SK-N-SH (cell line): ENCODE measurements around the gene OGDH. TPM values are rescaled to one million over a fixed set of nuclear protein-coding genes. Genes with fewer than 3 reads are reported as not detected.

ENCODE experiments used
- CTCF ChIA-PET: fragments of 300-600, 350-600 bp; formaldehyde crosslinking; extraction: SDS; loops from one replicate; lab custom pipeline; 2021; lab: Yijun Ruan, JAX
- POLR2A ChIA-PET: fragments of 350-600 bp; sonication (Branson Sonifier 250); formaldehyde crosslinking; extraction: SDS; loops from one replicate; lab custom pipeline; 2020; ENCODE audit warnings: antibody characterized with exemption, inconsistent platforms; lab: Yijun Ruan, JAX
- DNase-seq: peaks from one replicate; pipeline ENCODE4 v3.0.0; 2012
- H2AFZ ChIP-seq: fragments of 200-600 bp; sonication (generic); 2 replicates; pipeline ENCODE4 v1.8.1; 2016; ENCODE audit warnings: antibody characterized with exemption, mild to moderate bottlenecking, low read depth
- H3F3A ChIP-seq: fragments of 200-600 bp; sonication (generic); replicated peaks from 2 replicates; pipeline ENCODE3; 2016; ENCODE audit warnings: antibody characterized with exemption, mild to moderate bottlenecking; ENCODE audit not compliant: insufficient read depth
- H3K27ac ChIP-seq, 2 experiments: fragments of 200-500 bp in 1 of 2; fragments of 200-600 bp in 1 of 2; sonication (Bioruptor generic) in 1 of 2; sonication (generic), shearing (Covaris generic) in 1 of 2; 2 replicates each; pipeline versions ENCODE4 v1.5.1 to v1.6.1; 2014 to 2016; ENCODE audit warnings: low read depth in 2 of 2, inconsistent platforms in 1 of 2, low read length in 1 of 2, mild to moderate bottlenecking in 1 of 2, mixed read lengths in 1 of 2
- H3K27me3 ChIP-seq: fragments of 200-600 bp; sonication (generic), shearing (Covaris generic); 2 replicates; pipeline ENCODE4 v1.6.1; 2016; ENCODE audit warnings: mixed run types; ENCODE audit not compliant: insufficient read depth
- H3K36me3 ChIP-seq, 2 experiments: fragments of 200-500 bp in 1 of 2; fragments of 200-600 bp in 1 of 2; sonication (Bioruptor generic) in 1 of 2; sonication (generic) in 1 of 2; replicated peaks in 1 of 2; 2 replicates each; pipeline versions ENCODE3 to v1.5.1; 2014 to 2016; ENCODE audit warnings: low read length in 1 of 2, mild to moderate bottlenecking in 1 of 2; ENCODE audit not compliant: insufficient read depth in 2 of 2, control insufficient read depth in 1 of 2
- H3K4me1 ChIP-seq, 2 experiments: fragments of 200-500 bp in 1 of 2; fragments of 200-600 bp in 1 of 2; sonication (Bioruptor generic) in 1 of 2; sonication (generic), shearing (Covaris generic) in 1 of 2; 2 replicates each; pipeline versions ENCODE4 v1.5.1 to v1.6.1; 2014 to 2016; ENCODE audit warnings: low read depth in 1 of 2, low read length in 1 of 2, mixed run types in 1 of 2; ENCODE audit not compliant: insufficient read depth in 2 of 2, control insufficient read depth in 1 of 2
- H3K4me2 ChIP-seq: fragments of 200-600 bp; sonication (generic), shearing (Covaris generic); 2 replicates; pipeline ENCODE4 v1.6.1; 2017; ENCODE audit warnings: mixed run types
- H3K4me3 ChIP-seq, 2 experiments: fragments of 200-500 bp in 1 of 2; fragments of 200-600 bp in 1 of 2; sonication (Bioruptor generic) in 1 of 2; sonication (generic), shearing (Covaris generic) in 1 of 2; 2 replicates each; pipeline versions ENCODE4 v1.5.1 to v1.8.1; 2014 to 2016; ENCODE audit warnings: low read depth in 2 of 2, inconsistent platforms in 1 of 2, low read length in 1 of 2, mild to moderate bottlenecking in 1 of 2, mixed read lengths in 1 of 2, moderate library complexity in 1 of 2
- H3K79me2 ChIP-seq: fragments of 200-600 bp; sonication (generic); 2 replicates; pipeline ENCODE4 v1.8.1; 2017; ENCODE audit warnings: mild to moderate bottlenecking; ENCODE audit not compliant: insufficient read depth
- H3K9ac ChIP-seq: fragments of 200-600 bp; sonication (generic); 2 replicates; pipeline ENCODE4 v1.6.1; 2017; ENCODE audit warnings: mixed run types
- H3K9me2 ChIP-seq: fragments of 200-600 bp; sonication (generic); 2 replicates; pipeline ENCODE4 v1.6.1; 2017; ENCODE audit warnings: mixed run types
- H3K9me3 ChIP-seq: fragments of 200-600 bp; sonication (generic); 2 replicates; pipeline ENCODE4 v1.6.1; 2017; ENCODE audit warnings: mixed run types, mild to moderate bottlenecking, moderate library complexity
- H4K20me1 ChIP-seq: fragments of 200-600 bp; sonication (generic); 2 replicates; pipeline ENCODE4 v1.6.1; 2017; ENCODE audit warnings: mild to moderate bottlenecking, mixed run types; ENCODE audit not compliant: insufficient read depth
- CHD2 ChIP-seq: fragments of 150-350 bp; IDR thresholded peaks from 2 replicates; pipeline ENCODE4 v1.6.1; 2018; ENCODE audit warnings: low read length; ENCODE audit not compliant: partially characterized antibody
- ELF1 ChIP-seq: IDR thresholded peaks from 2 replicates; pipeline ENCODE4 v1.4.0; 2012
- NRF1 ChIP-seq: IDR thresholded peaks from 2 replicates; pipeline ENCODE4 v1.6.1; 2012; ENCODE audit warnings: low read depth, mild to moderate bottlenecking, low read length
- POLR2AphosphoS5 ChIP-seq: IDR thresholded peaks from 2 replicates; pipeline ENCODE4 v1.6.1; 2012; ENCODE audit warnings: low read depth, low read length
- SIN3A ChIP-seq: IDR thresholded peaks from 2 replicates; pipeline ENCODE4 v1.6.1; 2012; ENCODE audit warnings: low read depth, mild to moderate bottlenecking, low read length, moderate library complexity, borderline replicate concordance
- TCF12 ChIP-seq: IDR thresholded peaks from 2 replicates; pipeline ENCODE4 v1.4.0; 2012
- TEAD4 ChIP-seq: IDR thresholded peaks from 2 replicates; pipeline ENCODE4 v1.4.0; 2012; ENCODE audit warnings: mild to moderate bottlenecking, borderline replicate concordance; ENCODE audit not compliant: insufficient read depth
- YY1 ChIP-seq: IDR thresholded peaks from 2 replicates; pipeline ENCODE4 v1.4.0; 2012; ENCODE audit warnings: low read depth, mild to moderate bottlenecking
- WGBS: methylation state at CpG from one replicate; pipeline ENCODE4 v1.1.6; 2017; ENCODE audit warnings: low lambda C conversion rate; 5-methylcytosine and 5-hydroxymethylcytosine counted together
- polyA plus RNA-seq, 3 experiments: library from polyadenylated mRNA; depleted of rRNA; stranded (reverse); fragments of >200 nt; gene quantifications; 2 replicates each; pipeline ENCODE4 v1.2.3, GENCODE V29; 2012
- TF ChIP-seq, protein P1 (sequence below): fragments of 150-350 bp; IDR thresholded peaks from 2 replicates; pipeline ENCODE4 v1.6.1; 2017; ENCODE audit warnings: antibody characterized with exemption, low read length, low read depth, borderline replicate concordance
- TF ChIP-seq, protein P2 (sequence below): IDR thresholded peaks from 2 replicates; pipeline ENCODE4 v1.6.1; 2012; ENCODE audit warnings: mild to moderate bottlenecking, low read depth, low read length, moderate library complexity
- TF ChIP-seq, protein P3 (sequence below): fragments of 200-600 bp; sonication (generic); IDR thresholded peaks from 2 replicates; pipeline ENCODE4 v1.6.1; 2017; ENCODE audit warnings: antibody characterized with exemption, mild to moderate bottlenecking, moderate library complexity

Gene OGDH
- polyA plus RNA-seq, 1 of the 3 experiments (the other 2 are of a cell fraction): 69.4 TPM

DNA sequence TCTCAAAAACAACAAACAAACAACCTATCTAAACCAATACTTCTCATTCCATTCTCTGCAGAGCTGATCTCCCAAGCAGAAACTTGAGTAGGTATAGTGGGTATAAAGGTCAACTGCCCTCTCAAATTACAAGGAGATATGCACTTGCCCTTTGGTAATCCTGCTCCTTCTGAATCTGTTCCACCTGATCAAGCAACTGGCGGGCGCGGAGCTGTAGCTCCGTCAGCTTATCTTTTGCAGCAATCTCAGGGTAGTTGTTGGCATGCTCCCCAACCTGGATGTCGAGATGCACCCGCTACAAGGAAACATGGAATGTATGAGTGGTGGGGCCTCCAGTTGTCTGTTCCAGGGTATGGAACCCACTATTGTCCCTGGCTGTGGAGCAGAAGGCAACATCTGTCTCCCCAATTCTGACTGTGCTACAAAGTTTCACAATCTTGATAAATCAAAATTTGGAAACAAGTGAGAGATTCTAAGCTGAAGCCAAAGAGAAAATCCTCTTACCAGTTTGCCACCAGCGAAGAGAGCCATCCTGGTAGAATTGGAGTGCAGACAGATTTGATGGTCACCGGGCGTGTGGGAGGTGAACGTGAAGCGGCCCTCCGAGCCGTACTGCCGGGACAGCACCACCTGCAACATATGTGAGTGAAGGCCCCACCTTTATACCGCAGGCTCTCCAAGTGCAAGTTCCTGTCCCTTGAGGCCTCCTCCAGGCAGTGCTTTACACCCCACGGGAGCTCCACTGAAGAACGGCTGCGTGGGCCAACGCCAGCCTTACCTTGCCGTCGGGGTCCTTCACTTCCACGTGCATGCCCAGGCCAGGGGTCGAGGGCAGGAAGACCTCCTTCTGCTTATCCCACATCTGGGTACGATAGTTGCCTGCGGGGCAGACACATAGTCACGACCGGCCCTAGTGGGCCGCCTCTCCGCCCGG, 25.2 kb upstream of the OGDH start:
- POLR2A ChIA-PET: interaction anchor here (0.9 to 2.3 kb wide), 9 partner anchors 8 to 391 kb away, joined by 3 to 24 read pairs (median 6); partner anchors contain the start of genes DDX56, H2AZ2, OGDH and PURB
- TF ChIP-seq, protein P1, sequence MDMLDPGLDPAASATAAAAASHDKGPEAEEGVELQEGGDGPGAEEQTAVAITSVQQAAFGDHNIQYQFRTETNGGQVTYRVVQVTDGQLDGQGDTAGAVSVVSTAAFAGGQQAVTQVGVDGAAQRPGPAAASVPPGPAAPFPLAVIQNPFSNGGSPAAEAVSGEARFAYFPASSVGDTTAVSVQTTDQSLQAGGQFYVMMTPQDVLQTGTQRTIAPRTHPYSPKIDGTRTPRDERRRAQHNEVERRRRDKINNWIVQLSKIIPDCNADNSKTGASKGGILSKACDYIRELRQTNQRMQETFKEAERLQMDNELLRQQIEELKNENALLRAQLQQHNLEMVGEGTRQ: no peak
- TF ChIP-seq, protein P2, sequence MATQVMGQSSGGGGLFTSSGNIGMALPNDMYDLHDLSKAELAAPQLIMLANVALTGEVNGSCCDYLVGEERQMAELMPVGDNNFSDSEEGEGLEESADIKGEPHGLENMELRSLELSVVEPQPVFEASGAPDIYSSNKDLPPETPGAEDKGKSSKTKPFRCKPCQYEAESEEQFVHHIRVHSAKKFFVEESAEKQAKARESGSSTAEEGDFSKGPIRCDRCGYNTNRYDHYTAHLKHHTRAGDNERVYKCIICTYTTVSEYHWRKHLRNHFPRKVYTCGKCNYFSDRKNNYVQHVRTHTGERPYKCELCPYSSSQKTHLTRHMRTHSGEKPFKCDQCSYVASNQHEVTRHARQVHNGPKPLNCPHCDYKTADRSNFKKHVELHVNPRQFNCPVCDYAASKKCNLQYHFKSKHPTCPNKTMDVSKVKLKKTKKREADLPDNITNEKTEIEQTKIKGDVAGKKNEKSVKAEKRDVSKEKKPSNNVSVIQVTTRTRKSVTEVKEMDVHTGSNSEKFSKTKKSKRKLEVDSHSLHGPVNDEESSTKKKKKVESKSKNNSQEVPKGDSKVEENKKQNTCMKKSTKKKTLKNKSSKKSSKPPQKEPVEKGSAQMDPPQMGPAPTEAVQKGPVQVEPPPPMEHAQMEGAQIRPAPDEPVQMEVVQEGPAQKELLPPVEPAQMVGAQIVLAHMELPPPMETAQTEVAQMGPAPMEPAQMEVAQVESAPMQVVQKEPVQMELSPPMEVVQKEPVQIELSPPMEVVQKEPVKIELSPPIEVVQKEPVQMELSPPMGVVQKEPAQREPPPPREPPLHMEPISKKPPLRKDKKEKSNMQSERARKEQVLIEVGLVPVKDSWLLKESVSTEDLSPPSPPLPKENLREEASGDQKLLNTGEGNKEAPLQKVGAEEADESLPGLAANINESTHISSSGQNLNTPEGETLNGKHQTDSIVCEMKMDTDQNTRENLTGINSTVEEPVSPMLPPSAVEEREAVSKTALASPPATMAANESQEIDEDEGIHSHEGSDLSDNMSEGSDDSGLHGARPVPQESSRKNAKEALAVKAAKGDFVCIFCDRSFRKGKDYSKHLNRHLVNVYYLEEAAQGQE: no peak
- no peak for TF ChIP-seq TCF12
- CTCF ChIA-PET: interaction anchor here (1.2 to 12.5 kb wide), 8 partner anchors 9 to 341 kb away, joined by 3 to 98 read pairs (median 6); partner anchors contain the start of gene OGDH

DNA sequence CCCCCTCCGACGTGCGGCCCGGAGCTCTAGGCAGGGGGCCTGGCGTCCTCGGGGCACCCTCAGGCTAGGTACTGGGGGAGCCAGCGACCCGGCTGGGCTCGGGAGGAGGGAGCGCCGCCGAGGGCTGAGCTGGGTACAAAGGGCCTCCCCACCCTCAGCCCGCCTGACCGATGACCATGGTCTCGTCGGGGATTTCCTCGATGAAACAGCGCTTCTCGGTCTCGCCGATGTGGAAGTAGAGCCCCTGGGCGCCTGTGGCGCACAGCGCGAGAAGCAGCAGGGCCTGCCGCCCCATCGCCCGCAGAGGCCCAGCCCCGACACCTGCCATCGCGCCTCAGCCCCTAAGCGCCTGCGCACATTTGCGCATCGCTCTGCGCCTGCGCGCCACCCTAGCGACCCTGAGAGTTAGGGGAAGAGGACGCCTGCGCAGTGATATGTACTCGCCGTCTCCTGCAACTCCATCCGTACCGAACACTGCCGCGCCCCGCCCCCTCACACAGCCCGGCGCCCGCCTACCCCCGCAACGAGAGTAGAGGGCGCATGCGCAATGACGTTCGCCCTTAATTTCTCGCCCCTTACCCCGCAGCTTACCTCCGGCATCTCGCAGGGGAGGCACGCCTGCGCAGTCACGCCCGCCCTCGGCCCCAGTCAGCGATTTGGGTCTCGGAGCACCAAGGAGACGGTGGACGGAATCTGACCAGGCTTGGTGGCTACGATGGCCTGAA, 24.4 kb upstream of the OGDH start, which contains the start of gene TMED4:
TSS of gene TMED4 (minus strand) at position 353 of the 725 bp plus-strand sequence. CDS start at position 328, 25 bp downstream.
- WGBS: under 1% methylated on average over 31 of the region's 71 CpGs
- Histone ChIP-seq H3K9me2 (no peaks in the 10 kb centered on the region), H3K36me3 (peaks cover 22 to 28% of the 10 kb centered on the region in 2 experiments), H3K9me3 (no peaks in the 10 kb centered on the region), H3K27ac (peak within 1 kb of the TSS; percentile 90 to 94), H2AFZ (peak within 1 kb of the TSS; percentile 90), H3K4me1 (peaks cover 5 to 15% of the 10 kb centered on the region in 2 experiments; a peak in 2 of 4 replicates), H3K79me2 (peaks cover 40% of the 10 kb centered on the region), H3K4me2 (peak within 1 kb of the TSS; percentile 97), H3K9ac (peak within 1 kb of the TSS; percentile 83), H4K20me1 (no peaks in the 10 kb centered on the region), H3F3A (peaks cover 12% of the 10 kb centered on the region), H3K27me3 (no peaks in the 10 kb centered on the region), H3K4me3 (peak within 1 kb of the TSS; percentile 82 to 95)
- DNase-seq: peak; percentile 100
- POLR2A ChIA-PET: interaction anchor here (0.6 to 2.3 kb wide), 13 partner anchors 9 to 391 kb away, joined by 3 to 24 read pairs (median 5); partner anchors contain the start of genes DDX56, H2AZ2, OGDH and PURB
- CTCF ChIA-PET: interaction anchor here (0.8 to 12.5 kb wide), 9 partner anchors 10 to 554 kb away, joined by 3 to 98 read pairs (median 6); partner anchors contain the start of gene OGDH
- TF ChIP-seq CHD2: peak; percentile 92
- TF ChIP-seq POLR2AphosphoS5: peak; percentile 95
- peak; percentile 96 for TF ChIP-seq NRF1
- TF ChIP-seq YY1: peak; percentile 78
- TF ChIP-seq TEAD4: no peak
- TF ChIP-seq, protein P2: 0 out of 2 replicates have a peak, but pooled peaks have one; percentile 33
- TF ChIP-seq, protein P3, sequence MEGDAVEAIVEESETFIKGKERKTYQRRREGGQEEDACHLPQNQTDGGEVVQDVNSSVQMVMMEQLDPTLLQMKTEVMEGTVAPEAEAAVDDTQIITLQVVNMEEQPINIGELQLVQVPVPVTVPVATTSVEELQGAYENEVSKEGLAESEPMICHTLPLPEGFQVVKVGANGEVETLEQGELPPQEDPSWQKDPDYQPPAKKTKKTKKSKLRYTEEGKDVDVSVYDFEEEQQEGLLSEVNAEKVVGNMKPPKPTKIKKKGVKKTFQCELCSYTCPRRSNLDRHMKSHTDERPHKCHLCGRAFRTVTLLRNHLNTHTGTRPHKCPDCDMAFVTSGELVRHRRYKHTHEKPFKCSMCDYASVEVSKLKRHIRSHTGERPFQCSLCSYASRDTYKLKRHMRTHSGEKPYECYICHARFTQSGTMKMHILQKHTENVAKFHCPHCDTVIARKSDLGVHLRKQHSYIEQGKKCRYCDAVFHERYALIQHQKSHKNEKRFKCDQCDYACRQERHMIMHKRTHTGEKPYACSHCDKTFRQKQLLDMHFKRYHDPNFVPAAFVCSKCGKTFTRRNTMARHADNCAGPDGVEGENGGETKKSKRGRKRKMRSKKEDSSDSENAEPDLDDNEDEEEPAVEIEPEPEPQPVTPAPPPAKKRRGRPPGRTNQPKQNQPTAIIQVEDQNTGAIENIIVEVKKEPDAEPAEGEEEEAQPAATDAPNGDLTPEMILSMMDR: no peak
- peak; percentile 42; the same call in 1 of the 2 replicates for TF ChIP-seq SIN3A
- TF ChIP-seq ELF1: no peak

More for the DNA sequence above, 25.2 kb upstream of the OGDH start:
- peak overlapping the region; percentile 70; the same call in 1 of the 2 replicates for H2AFZ ChIP-seq
- H3K27me3 ChIP-seq: no peaks in the 10 kb centered on the region
- H3K4me3 ChIP-seq: peak overlapping the region; percentile 82 to 95
- H3K4me2 ChIP-seq: peak overlapping the region; percentile 97
- H3K36me3 ChIP-seq: peaks cover 22 to 31% of the 10 kb centered on the region in 2 experiments
- peaks cover 21% of the 10 kb centered on the region for H3F3A ChIP-seq
- H4K20me1 ChIP-seq: no peaks in the 10 kb centered on the region
- peaks cover 42% of the 10 kb centered on the region for H3K79me2 ChIP-seq
- no peaks in the 10 kb centered on the region for H3K9me3 ChIP-seq
- 18% methylated on average over 25 of the region's 30 CpGs for WGBS
- H3K27ac ChIP-seq: peak overlapping the region; percentile 44 to 85; a peak in 3 of 4 replicates
- no peak for DNase-seq
- H3K9ac ChIP-seq: peak overlapping the region; percentile 81
- peaks cover 5 to 15% of the 10 kb centered on the region in 2 experiments; a peak in 2 of 4 replicates for H3K4me1 ChIP-seq
- H3K9me2 ChIP-seq: no peaks in the 10 kb centered on the region
